HG02885 (cell line): ENCODE measurements around the gene SH3RF2.
"Not testable (repeated sequence)": the region's sequence is repeated elsewhere in the genome, so short reads cannot be mapped to it uniquely, and the experiment has no call there.

Experiments used
- ATAC-seq: cut with Tn5 transposase; IDR thresholded peaks from one replicate; pipeline ENCODE4 v1.9.1; 2021; ENCODE audit warnings: mild to moderate bottlenecking; ENCODE audit not compliant: unreplicated experiment, poor library complexity

SH3RF2 gene

GRCh38 chr5:145936401-145937131, at the start of gene SH3RF2:
TSS of gene SH3RF2 (plus strand) at chr5:145936578. CDS start at chr5:145937929, 1,351 bp downstream.
- no peak for ATAC-seq

- no peak for ATAC-seq
These were observed 49.2 kb upstream of the SH3RF2 start for GRCh38 chr5:145887217-145887616.

GRCh38 chr5:145887976-145888574, 48.3 kb upstream of the SH3RF2 start:
- no peak for ATAC-seq

GRCh38 chr5:145889611-145890010, 46.8 kb upstream of the SH3RF2 start:
- ATAC-seq, result no peak

- not testable (repeated sequence) for ATAC-seq
These were observed 45.0 kb upstream of the SH3RF2 start for GRCh38 chr5:145891378-145891777.

- ATAC-seq, result no peak
These were observed 38.2 kb upstream of the SH3RF2 start for GRCh38 chr5:145898171-145898570.

GRCh38 chr5:145902421-145902820, 34.0 kb upstream of the SH3RF2 start:
- ATAC-seq, result no peak

- ATAC-seq, result peak; percentile 58
These were observed 33.3 kb upstream of the SH3RF2 start for GRCh38 chr5:145903113-145903512.

- ATAC-seq, result no peak
These were observed 32.5 kb upstream of the SH3RF2 start for GRCh38 chr5:145903867-145904266.

- ATAC-seq, result no peak
These were observed 31.6 kb upstream of the SH3RF2 start for GRCh38 chr5:145904743-145905142.

- ATAC-seq, result no peak
These were observed 30.0 kb upstream of the SH3RF2 start for GRCh38 chr5:145906401-145906800.

- no peak for ATAC-seq
These were observed 28.0 kb upstream of the SH3RF2 start for GRCh38 chr5:145908206-145908960.

- ATAC-seq, result no peak
These were observed 25.2 kb upstream of the SH3RF2 start for GRCh38 chr5:145911164-145911563.

- ATAC-seq, result no peak
These were observed 24.4 kb upstream of the SH3RF2 start for GRCh38 chr5:145912019-145912418.

- no peak for ATAC-seq
These were observed 23.8 kb upstream of the SH3RF2 start for GRCh38 chr5:145912594-145912993.

GRCh38 chr5:145913701-145914100, 22.7 kb upstream of the SH3RF2 start:
- no peak for ATAC-seq

GRCh38 chr5:145915970-145916638, 20.3 kb upstream of the SH3RF2 start:
- no peak for ATAC-seq

- no peak for ATAC-seq
These were observed 19.1 kb upstream of the SH3RF2 start for GRCh38 chr5:145917288-145917687.

GRCh38 chr5:145918397-145918796, 18.0 kb upstream of the SH3RF2 start:
- ATAC-seq, result no peak

GRCh38 chr5:145919413-145919812, 17.0 kb upstream of the SH3RF2 start:
- ATAC-seq, result no peak
